ENCODE results near the gene C10orf71. TPM values are rescaled to one million over a fixed set of nuclear protein-coding genes. Genes with fewer than 3 reads are reported as not detected.

Gene C10orf71
- total RNA-seq (2014; rRNA removed; shearing (Covaris generic); ENCODE audit: low replicate concordance) = not detected in 2 replicates

GRCh38 chr10:49298983-49299815, at the start of gene C10orf71:
Gene C10orf71, plus strand, starts transcription at chr10:49299170. Its CDS starts 23,376 bp downstream, at chr10:49322546.
- H4K20me1 ChIP-seq (ENCODE audit: insufficient read depth, low read depth, low read length) = no peaks in the 10 kb centered on the region
- H3K36me3 ChIP-seq (ENCODE audit: insufficient read depth, low read length) = no peaks in the 10 kb centered on the region
- no peaks in the 10 kb centered on the region for H3K79me2 ChIP-seq (ENCODE audit: low read length)
- no peak within 1 kb of the TSS for H3K9ac ChIP-seq (ENCODE audit: low read length)
- no peak within 1 kb of the TSS for H2AFZ ChIP-seq (ENCODE audit: low read length)
- no peaks in the 10 kb centered on the region for H3K9me3 ChIP-seq (ENCODE audit: low read length)
- H3K27ac ChIP-seq (ENCODE audit: low read length) = no peak within 1 kb of the TSS
- no peaks in the 10 kb centered on the region for H3K27me3 ChIP-seq (ENCODE audit: low read length)
- H3K4me1 ChIP-seq (ENCODE audit: low read length) = no peaks in the 10 kb centered on the region
- no peak within 1 kb of the TSS for H3K4me3 ChIP-seq (ENCODE audit: low read length)
- no peak within 1 kb of the TSS for H3K4me2 ChIP-seq (ENCODE audit: low read depth, low read length, poor library complexity, severe bottlenecking)
- H3K9me2 ChIP-seq (replicated peaks; ENCODE audit: insufficient read depth, low read length) = no peaks in the 10 kb centered on the region
- DNase-seq = no peak

GRCh38 chr10:49252313-49253034, 46.5 kb upstream of the C10orf71 start:
- no peak for DNase-seq
- peaks cover 10% of the 10 kb centered on the region for H3K4me1 ChIP-seq (ENCODE audit: low read length)
- no peaks in the 10 kb centered on the region for H4K20me1 ChIP-seq (ENCODE audit: insufficient read depth, low read depth, low read length)
- H3K9ac ChIP-seq (ENCODE audit: low read length) = no peak overlapping the region
- H3K79me2 ChIP-seq (ENCODE audit: low read length) = no peaks in the 10 kb centered on the region
- no peak overlapping the region for H3K27ac ChIP-seq (ENCODE audit: low read length)
- no peaks in the 10 kb centered on the region for H3K27me3 ChIP-seq (ENCODE audit: low read length)
- no peaks in the 10 kb centered on the region for H3K36me3 ChIP-seq (ENCODE audit: insufficient read depth, low read length)
- H3K9me2 ChIP-seq (replicated peaks; ENCODE audit: insufficient read depth, low read length) = no peaks in the 10 kb centered on the region
- no peak overlapping the region for H3K4me3 ChIP-seq (ENCODE audit: low read length)
- no peak overlapping the region for H3K4me2 ChIP-seq (ENCODE audit: low read depth, low read length, poor library complexity, severe bottlenecking)
- H2AFZ ChIP-seq (ENCODE audit: low read length) = no peak overlapping the region
- no peaks in the 10 kb centered on the region for H3K9me3 ChIP-seq (ENCODE audit: low read length)

GRCh38 chr10:49253340-49253906, 45.5 kb upstream of the C10orf71 start:
- Histone ChIP-seq H3K9ac (ENCODE audit: low read length) (no peak overlapping the region), H3K27ac (ENCODE audit: low read length) (no peak overlapping the region), H3K79me2 (ENCODE audit: low read length) (no peaks in the 10 kb centered on the region), H3K4me3 (ENCODE audit: low read length) (no peak overlapping the region), H3K36me3 (ENCODE audit: insufficient read depth, low read length) (no peaks in the 10 kb centered on the region), H4K20me1 (ENCODE audit: insufficient read depth, low read depth, low read length) (no peaks in the 10 kb centered on the region), H3K4me2 (ENCODE audit: low read depth, low read length, poor library complexity, severe bottlenecking) (no peak overlapping the region), H3K9me3 (ENCODE audit: low read length) (no peaks in the 10 kb centered on the region), H3K9me2 (replicated peaks; ENCODE audit: insufficient read depth, low read length) (no peaks in the 10 kb centered on the region), H3K27me3 (ENCODE audit: low read length) (no peaks in the 10 kb centered on the region), H2AFZ (ENCODE audit: low read length) (no peak overlapping the region), H3K4me1 (ENCODE audit: low read length) (peaks cover 11% of the 10 kb centered on the region)
- no peak for DNase-seq

GRCh38 chr10:49254150-49254549, 44.8 kb upstream of the C10orf71 start:
- no peaks in the 10 kb centered on the region for H4K20me1 ChIP-seq (ENCODE audit: insufficient read depth, low read depth, low read length)
- no peak overlapping the region for H3K27ac ChIP-seq (ENCODE audit: low read length)
- H3K9me2 ChIP-seq (replicated peaks; ENCODE audit: insufficient read depth, low read length) = no peaks in the 10 kb centered on the region
- H3K36me3 ChIP-seq (ENCODE audit: insufficient read depth, low read length) = no peaks in the 10 kb centered on the region
- H3K4me1 ChIP-seq (ENCODE audit: low read length) = peaks cover 11% of the 10 kb centered on the region
- H3K27me3 ChIP-seq (ENCODE audit: low read length) = no peaks in the 10 kb centered on the region
- no peaks in the 10 kb centered on the region for H3K79me2 ChIP-seq (ENCODE audit: low read length)
- DNase-seq = no peak
- H3K9me3 ChIP-seq (ENCODE audit: low read length) = no peaks in the 10 kb centered on the region
- H3K4me3 ChIP-seq (ENCODE audit: low read length) = no peak overlapping the region
- no peak overlapping the region for H3K4me2 ChIP-seq (ENCODE audit: low read depth, low read length, poor library complexity, severe bottlenecking)
- no peak overlapping the region for H2AFZ ChIP-seq (ENCODE audit: low read length)
- no peak overlapping the region for H3K9ac ChIP-seq (ENCODE audit: low read length)

- Histone ChIP-seq H4K20me1 (ENCODE audit: insufficient read depth, low read depth, low read length) (no peaks in the 10 kb centered on the region), H3K9ac (ENCODE audit: low read length) (no peak overlapping the region), H3K27me3 (ENCODE audit: low read length) (no peaks in the 10 kb centered on the region), H2AFZ (ENCODE audit: low read length) (no peak overlapping the region), H3K9me3 (ENCODE audit: low read length) (no peaks in the 10 kb centered on the region), H3K79me2 (ENCODE audit: low read length) (no peaks in the 10 kb centered on the region), H3K36me3 (ENCODE audit: insufficient read depth, low read length) (no peaks in the 10 kb centered on the region), H3K4me3 (ENCODE audit: low read length) (no peak overlapping the region), H3K9me2 (replicated peaks; ENCODE audit: insufficient read depth, low read length) (no peaks in the 10 kb centered on the region), H3K4me1 (ENCODE audit: low read length) (peaks cover 11% of the 10 kb centered on the region), H3K4me2 (ENCODE audit: low read depth, low read length, poor library complexity, severe bottlenecking) (no peak overlapping the region), H3K27ac (ENCODE audit: low read length) (no peak overlapping the region)
- no peak for DNase-seq
Measured at GRCh38 chr10:49254556-49255318, 44.2 kb upstream of the C10orf71 start.

GRCh38 chr10:49255883-49256282, 43.1 kb upstream of the C10orf71 start:
- H3K4me3 ChIP-seq (ENCODE audit: low read length) = no peak overlapping the region
- H3K9me3 ChIP-seq (ENCODE audit: low read length) = no peaks in the 10 kb centered on the region
- no peaks in the 10 kb centered on the region for H3K36me3 ChIP-seq (ENCODE audit: insufficient read depth, low read length)
- H3K9ac ChIP-seq (ENCODE audit: low read length) = no peak overlapping the region
- H3K4me2 ChIP-seq (ENCODE audit: low read depth, low read length, poor library complexity, severe bottlenecking) = no peak overlapping the region
- no peak overlapping the region for H2AFZ ChIP-seq (ENCODE audit: low read length)
- no peaks in the 10 kb centered on the region for H3K79me2 ChIP-seq (ENCODE audit: low read length)
- no peaks in the 10 kb centered on the region for H3K27me3 ChIP-seq (ENCODE audit: low read length)
- H3K27ac ChIP-seq (ENCODE audit: low read length) = no peak overlapping the region
- H4K20me1 ChIP-seq (ENCODE audit: insufficient read depth, low read depth, low read length) = no peaks in the 10 kb centered on the region
- DNase-seq = no peak
- peaks cover 11% of the 10 kb centered on the region for H3K4me1 ChIP-seq (ENCODE audit: low read length)
- H3K9me2 ChIP-seq (replicated peaks; ENCODE audit: insufficient read depth, low read length) = no peaks in the 10 kb centered on the region

GRCh38 chr10:49257154-49257553, 41.8 kb upstream of the C10orf71 start:
- no peak overlapping the region for H3K4me2 ChIP-seq (ENCODE audit: low read depth, low read length, poor library complexity, severe bottlenecking)
- no peaks in the 10 kb centered on the region for H3K9me3 ChIP-seq (ENCODE audit: low read length)
- no peak overlapping the region for H3K4me3 ChIP-seq (ENCODE audit: low read length)
- H4K20me1 ChIP-seq (ENCODE audit: insufficient read depth, low read depth, low read length) = no peaks in the 10 kb centered on the region
- no peaks in the 10 kb centered on the region for H3K27me3 ChIP-seq (ENCODE audit: low read length)
- H2AFZ ChIP-seq (ENCODE audit: low read length) = no peak overlapping the region
- peaks cover 11% of the 10 kb centered on the region for H3K4me1 ChIP-seq (ENCODE audit: low read length)
- H3K79me2 ChIP-seq (ENCODE audit: low read length) = no peaks in the 10 kb centered on the region
- H3K27ac ChIP-seq (ENCODE audit: low read length) = no peak overlapping the region
- no peaks in the 10 kb centered on the region for H3K9me2 ChIP-seq (replicated peaks; ENCODE audit: insufficient read depth, low read length)
- DNase-seq = peak; percentile 76
- H3K9ac ChIP-seq (ENCODE audit: low read length) = no peak overlapping the region
- H3K36me3 ChIP-seq (ENCODE audit: insufficient read depth, low read length) = no peaks in the 10 kb centered on the region
